ENCODE measurements around the gene SEMG1. TPM values are rescaled to one million over a fixed set of nuclear protein-coding genes. Genes with fewer than 3 reads are reported as not detected.

The SEMG1 gene
- total and polyA plus RNA-seq, 2 of the 8 experiments (the other 6 are each of a cell fraction or from before 2014, with no cell fraction given): 3.0 to 5.8 TPM

DNA sequence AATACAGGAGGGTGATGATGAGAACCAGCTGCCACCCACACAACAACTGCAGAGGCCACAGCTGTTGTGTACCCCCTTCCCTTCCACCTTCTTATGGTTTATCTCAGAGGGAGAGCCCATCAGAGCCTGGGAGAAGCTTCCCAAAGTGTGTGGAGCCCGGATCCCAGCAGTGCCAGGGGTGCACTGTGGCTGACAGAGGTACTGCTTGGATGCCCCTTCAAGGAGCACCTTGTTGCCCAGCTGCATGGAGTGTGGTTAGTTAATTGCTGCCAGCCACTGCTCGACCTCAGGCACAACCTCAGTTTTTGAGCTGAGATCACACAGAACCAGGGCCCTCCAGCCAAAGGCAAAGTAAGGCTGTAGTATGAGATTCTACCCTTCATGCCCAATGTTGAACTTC, 19.1 kb upstream of the SEMG1 start:
- no peak overlapping the region for H3K4me3 ChIP-seq (ENCODE audit: extremely low read depth in 1 of 4, insufficient read depth in 2 of 4, low read depth in 3 of 4, low read length in 4 of 4)
- H3K23me2 ChIP-seq (ENCODE audit: low read depth, low read length): no peaks in the 10 kb centered on the region
- no peaks in the 10 kb centered on the region for H3K36me3 ChIP-seq (ENCODE audit: control insufficient read depth in 2 of 4, insufficient read depth in 4 of 4, low read length in 3 of 4)
- no peak for FAIRE-seq
- H3K27ac ChIP-seq (ENCODE audit: low read depth, low read length): no peak overlapping the region
- no peak overlapping the region for H3K18ac ChIP-seq (ENCODE audit: extremely low read depth, low read length)
- no peak overlapping the region for H3K56ac ChIP-seq (replicated peaks; ENCODE audit: insufficient read length, low read depth, low read length)
- no peak overlapping the region for H3K4ac ChIP-seq (replicated peaks; ENCODE audit: insufficient read length, low read depth, low read length)
- H2AFZ ChIP-seq (ENCODE audit: low read length): no peak overlapping the region
- H2BK20ac ChIP-seq (ENCODE audit: low read length): no peak overlapping the region
- H3K9me3 ChIP-seq (ENCODE audit: insufficient read depth in 2 of 2, low read depth in 1 of 2, low read length in 1 of 2): no peaks in the 10 kb centered on the region
- H4K5ac ChIP-seq (ENCODE audit: insufficient read length, low read depth, low read length): no peak overlapping the region
- 69% methylated on average over 2 of the region's 2 CpGs; no CpG with 5 or more reads in 1 of the 2 experiments for WGBS, 2 experiments (ENCODE audit: extremely low coverage in 1 of 2, insufficient coverage in 1 of 2, insufficient read length in 1 of 2, insufficient replicate concordance in 2 of 2, low coverage in 1 of 2, low lambda C conversion rate in 2 of 2, missing lambda C conversion rate in 1 of 2)
- no peak for DNase-seq (ENCODE audit: low read depth in 1 of 2, low spot score in 2 of 2)
- H3K4me1 ChIP-seq (replicated peaks in 1 of 4; ENCODE audit: control insufficient read depth in 3 of 4, insufficient read depth in 4 of 4, low read length in 3 of 4): no peaks in the 10 kb centered on the region
- ChIA-PET CTCF (ENCODE audit: partially characterized antibody) (interaction anchor here (0.8 to 3.5 kb wide), 10 partner anchors 10 to 250 kb away, joined by 3 to 18 read pairs (median 4); partner anchors contain the start of gene PI3), POLR2A (ENCODE audit: partially characterized antibody) (interaction anchor here (0.8 kb wide), 1 partner anchor 12 kb away, joined by 3 read pairs; no protein-coding TSS in a partner anchor)
- H4K91ac ChIP-seq (replicated peaks; ENCODE audit: insufficient read length, low read length): no peak overlapping the region
- H3K4me2 ChIP-seq (ENCODE audit: insufficient read depth in 1 of 2, low read depth in 2 of 2, low read length in 2 of 2): no peak overlapping the region
- no peak overlapping the region for H3K14ac ChIP-seq (ENCODE audit: insufficient read length)
- no peak overlapping the region for H4K8ac ChIP-seq (ENCODE audit: extremely low read depth, insufficient read depth, low read length)
- no peak overlapping the region for H2BK5ac ChIP-seq (ENCODE audit: low read depth, low read length)
- no peak overlapping the region for H3K9ac ChIP-seq (replicated peaks in 1 of 4; ENCODE audit: extremely low read depth in 1 of 4, low read depth in 3 of 4, low read length in 3 of 4)
- H3K23ac ChIP-seq (ENCODE audit: insufficient read length): no peak overlapping the region
- no peak overlapping the region for H2AK5ac ChIP-seq (ENCODE audit: low read depth, low read length)
- no peaks in the 10 kb centered on the region for H3K79me2 ChIP-seq (ENCODE audit: control insufficient read depth in 1 of 2, insufficient read depth in 2 of 2, low read length in 2 of 2)
- no peaks in the 10 kb centered on the region for H3K27me3 ChIP-seq (replicated peaks in 1 of 4; ENCODE audit: control insufficient read depth in 3 of 4, extremely low read depth in 1 of 4, insufficient read depth in 3 of 4, low read length in 3 of 4)
- no peak overlapping the region for H2BK12ac ChIP-seq (ENCODE audit: low read depth, low read length)
- H2BK120ac ChIP-seq (replicated peaks; ENCODE audit: low read depth, low read length): no peak overlapping the region
- no peak for TF ChIP-seq POLR2A (IDR thresholded peaks at IDR 0.05; ENCODE audit: control extremely low read depth in 1 of 2, low read depth in 2 of 2, low read length in 2 of 2)
- TF ChIP-seq, protein P1, sequence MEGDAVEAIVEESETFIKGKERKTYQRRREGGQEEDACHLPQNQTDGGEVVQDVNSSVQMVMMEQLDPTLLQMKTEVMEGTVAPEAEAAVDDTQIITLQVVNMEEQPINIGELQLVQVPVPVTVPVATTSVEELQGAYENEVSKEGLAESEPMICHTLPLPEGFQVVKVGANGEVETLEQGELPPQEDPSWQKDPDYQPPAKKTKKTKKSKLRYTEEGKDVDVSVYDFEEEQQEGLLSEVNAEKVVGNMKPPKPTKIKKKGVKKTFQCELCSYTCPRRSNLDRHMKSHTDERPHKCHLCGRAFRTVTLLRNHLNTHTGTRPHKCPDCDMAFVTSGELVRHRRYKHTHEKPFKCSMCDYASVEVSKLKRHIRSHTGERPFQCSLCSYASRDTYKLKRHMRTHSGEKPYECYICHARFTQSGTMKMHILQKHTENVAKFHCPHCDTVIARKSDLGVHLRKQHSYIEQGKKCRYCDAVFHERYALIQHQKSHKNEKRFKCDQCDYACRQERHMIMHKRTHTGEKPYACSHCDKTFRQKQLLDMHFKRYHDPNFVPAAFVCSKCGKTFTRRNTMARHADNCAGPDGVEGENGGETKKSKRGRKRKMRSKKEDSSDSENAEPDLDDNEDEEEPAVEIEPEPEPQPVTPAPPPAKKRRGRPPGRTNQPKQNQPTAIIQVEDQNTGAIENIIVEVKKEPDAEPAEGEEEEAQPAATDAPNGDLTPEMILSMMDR (IDR thresholded peaks at IDR 0.05; ENCODE audit: control extremely low read depth in 1 of 3, insufficient read depth in 1 of 3, low read depth in 1 of 3, low read length in 3 of 3): peak; percentile 10 to 34 (median 12); a peak in 2 of 4 replicates
- no peaks in the 10 kb centered on the region for H4K20me1 ChIP-seq (replicated peaks in 1 of 2; ENCODE audit: control insufficient read depth in 1 of 2, insufficient read depth in 2 of 2, low read length in 2 of 2)
- no peak overlapping the region for H2BK15ac ChIP-seq (ENCODE audit: low read length)
- no peaks in the 10 kb centered on the region for H3K79me1 ChIP-seq (ENCODE audit: low read depth, low read length)

Measured in H1 (cell line).